Superior temporal gyrus (tissue), 1 donor: ENCODE measurements around the gene VCAN.

ENCODE experiments used
- DNase-seq: peaks from one replicate; pipeline ENCODE4 v3.0.0-alpha.2; 2016; ENCODE audit errors: extremely low spot score

Gene VCAN

DNA sequence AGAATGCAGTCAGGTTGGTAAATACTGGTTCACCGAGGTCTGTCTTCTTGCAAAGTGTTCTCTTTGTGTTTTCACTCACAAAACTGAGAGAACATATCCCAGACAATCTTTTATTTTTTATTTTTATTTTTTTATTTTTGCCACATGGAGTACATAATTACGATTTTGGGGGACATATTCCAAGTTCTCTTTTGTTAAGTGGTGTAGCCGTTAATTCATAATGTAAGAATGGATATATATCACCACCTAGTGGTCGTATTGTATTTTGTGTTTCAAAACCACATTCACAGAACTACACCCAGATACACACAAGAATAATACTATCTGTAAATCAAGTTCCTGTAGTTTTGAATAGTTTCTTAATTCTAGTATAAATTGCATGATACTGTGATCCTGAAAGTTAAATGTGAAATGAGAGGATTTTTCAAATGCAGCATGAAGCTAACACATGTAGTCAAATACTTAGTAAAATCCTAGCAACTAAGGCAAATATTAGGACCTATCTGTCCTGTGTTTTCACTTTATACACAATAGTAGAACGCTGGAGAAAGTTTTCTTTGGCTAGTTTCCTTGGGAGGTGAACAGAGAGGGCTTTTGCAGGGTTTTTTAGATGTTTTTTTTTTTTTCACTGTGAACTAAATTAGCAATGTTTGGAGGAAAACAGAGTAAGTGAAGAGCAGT, 92.7 kb downstream of the VCAN start:
- peak; percentile 95 for DNase-seq

- DNase-seq, result no peak
Measured at GRCh38 chr5:83567741-83568140, 96.2 kb downstream of the VCAN start.

- no peak for DNase-seq
Measured at GRCh38 chr5:83568186-83568585, 96.6 kb downstream of the VCAN start.

GRCh38 chr5:83570916-83571315, 99.4 kb downstream of the VCAN start:
- DNase-seq, result no peak

GRCh38 chr5:83572271-83572670, 100.7 kb downstream of the VCAN start:
- no peak for DNase-seq

DNA sequence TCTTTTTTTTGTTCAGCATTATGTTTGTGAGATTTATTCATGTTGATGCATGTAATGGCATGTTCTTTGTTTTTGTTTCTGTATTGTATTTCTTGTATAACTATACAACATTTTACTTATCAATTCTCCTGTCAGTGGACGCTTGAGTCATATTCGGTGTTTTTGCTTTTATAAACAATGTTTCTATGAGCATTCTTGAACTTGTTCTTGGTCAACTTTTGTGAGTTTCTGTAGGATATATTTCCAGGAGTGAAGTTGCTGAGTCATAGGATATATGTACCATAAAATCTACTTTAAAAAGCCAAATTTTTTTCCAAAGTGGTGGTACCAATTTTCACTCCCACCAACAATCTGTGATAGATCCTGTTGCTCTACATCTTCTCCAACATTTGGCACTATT, 104.8 kb downstream of the VCAN start:
- no peak for DNase-seq

DNA sequence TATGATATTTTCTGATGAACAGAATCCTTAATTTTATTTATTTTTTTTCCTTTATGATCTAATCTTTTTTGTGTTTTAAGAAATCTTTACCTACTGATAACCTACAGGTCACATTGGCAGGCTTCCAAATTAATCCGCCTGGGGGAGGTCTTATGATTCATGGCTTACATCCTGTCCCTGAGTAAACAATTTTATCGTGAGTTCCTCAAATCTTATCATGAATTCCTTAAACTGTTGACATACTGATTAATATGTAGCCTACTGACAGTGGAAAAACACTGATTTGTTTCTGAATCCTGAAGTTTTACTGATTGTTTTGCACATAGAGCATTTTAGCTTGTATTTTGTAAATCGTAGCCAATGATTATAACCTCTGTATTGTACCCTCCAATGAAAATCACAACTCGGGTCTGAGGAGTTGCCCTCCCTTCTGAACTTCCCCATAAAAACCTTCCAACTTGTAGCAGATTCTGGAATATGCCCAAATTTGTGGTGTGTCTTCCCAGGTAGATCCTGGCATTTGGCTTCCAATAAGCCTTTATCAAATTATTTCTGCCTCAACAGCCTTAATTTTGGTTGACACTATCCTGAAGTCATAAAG, 105.6 kb downstream of the VCAN start:
- no peak for DNase-seq

GRCh38 chr5:83583859-83584258, 112.3 kb downstream of the VCAN start:
- no peak for DNase-seq

- no peak for DNase-seq
Measured at GRCh38 chr5:83586874-83587776, 115.6 kb downstream of the VCAN start.

- DNase-seq, result no peak
Measured at GRCh38 chr5:83589786-83590185, 118.2 kb downstream of the VCAN start.

DNA sequence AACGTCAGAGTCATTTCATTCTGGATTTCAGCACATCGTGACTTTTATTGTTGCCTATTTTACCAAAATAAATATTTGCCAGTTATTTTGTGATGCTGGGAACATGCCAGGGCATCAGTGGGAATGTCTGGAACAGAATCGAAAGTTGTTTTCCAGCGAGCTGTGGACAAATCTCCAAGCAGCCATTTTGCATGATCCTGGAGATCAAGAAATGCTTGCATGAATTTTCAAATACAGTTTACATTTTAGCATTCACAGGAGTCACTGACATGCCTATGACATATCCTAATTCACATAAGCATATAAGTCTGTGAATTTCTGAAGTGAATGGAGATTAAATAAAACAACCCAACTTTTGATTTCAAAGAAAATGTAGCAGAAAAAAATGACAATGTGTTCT, 119.4 kb downstream of the VCAN start:
- no peak for DNase-seq

DNA sequence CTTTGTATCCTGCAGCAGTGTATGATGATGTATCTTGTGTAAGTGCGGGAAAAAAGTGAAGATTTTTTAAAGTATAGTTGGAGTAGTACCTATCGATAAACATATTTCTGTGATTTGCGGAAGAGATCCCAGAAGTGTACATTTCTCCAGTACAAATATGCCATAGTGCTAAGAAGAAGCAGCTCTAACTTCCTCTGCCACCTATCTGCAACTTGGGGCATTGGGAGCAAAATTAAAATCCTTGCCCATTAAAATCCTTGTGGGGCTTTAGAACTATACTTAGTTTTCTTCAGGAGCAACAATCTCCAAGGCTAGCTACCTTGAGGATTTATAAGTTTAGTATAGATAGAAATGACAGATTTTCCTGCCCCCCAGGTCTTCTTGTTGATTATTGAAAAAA, 123.7 kb downstream of the VCAN start:
- DNase-seq, result no peak

DNA sequence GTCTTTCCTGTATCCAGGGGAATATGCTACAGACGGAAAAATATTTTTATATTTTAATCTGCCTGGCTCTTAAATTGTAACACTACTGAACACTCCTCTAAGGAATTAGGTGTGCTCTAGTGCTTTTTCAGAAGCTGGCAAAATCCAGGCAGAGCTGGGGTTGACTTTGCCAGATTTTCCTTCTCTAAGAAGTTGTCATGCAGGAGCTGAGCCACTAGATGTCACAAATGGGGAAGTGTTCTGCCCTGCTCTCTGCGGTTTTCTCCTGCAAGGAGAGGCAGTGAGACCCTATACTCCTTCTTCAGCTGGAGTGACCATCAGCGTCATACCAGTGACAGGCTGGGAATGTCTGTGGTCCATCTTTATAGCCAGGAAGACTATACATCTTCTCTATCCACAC, 136.6 kb downstream of the VCAN start:
- DNase-seq, result peak; percentile 75

- DNase-seq, result no peak
Measured at GRCh38 chr5:83614841-83615240, 143.3 kb downstream of the VCAN start.

DNA sequence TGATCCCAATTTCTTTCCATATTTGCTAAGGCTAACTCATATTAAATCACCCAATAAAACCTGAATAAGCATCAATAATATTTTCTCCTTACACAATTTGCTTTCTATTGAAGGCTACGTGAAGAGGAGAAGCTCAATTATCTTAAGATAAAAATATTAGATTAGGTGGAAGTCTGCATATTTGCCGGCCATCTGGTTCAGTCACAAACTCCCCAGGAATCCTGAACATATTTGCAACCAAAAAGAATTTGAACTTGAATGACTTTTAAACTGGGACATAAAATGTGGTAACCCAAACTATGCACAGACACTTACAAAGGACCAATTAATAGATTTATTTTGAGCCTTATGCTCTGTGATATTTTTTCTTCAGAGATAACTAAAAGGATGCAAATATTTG, 156.8 kb downstream of the VCAN start:
- DNase-seq, result no peak
